CD1c-positive myeloid dendritic cell (primary cell): ENCODE data around the gene ADAMTSL2.

Experiments used
- DNase-seq: peaks from one replicate; pipeline ENCODE4 v3.0.0-alpha.2; 2016; ENCODE audit errors: extremely low spot score

Gene ADAMTSL2

GRCh38 chr9:133587466-133587865 is 53.0 kb downstream of the ADAMTSL2 start:
- DNase-seq = no peak

GRCh38 chr9:133589454-133590227 is 55.1 kb downstream of the ADAMTSL2 start:
- DNase-seq = peak; percentile 10

GRCh38 chr9:133590231-133590855 is 55.8 kb downstream of the ADAMTSL2 start:
- DNase-seq = no peak

- DNase-seq = no peak
Measured at GRCh38 chr9:133591116-133591910, 56.8 kb downstream of the ADAMTSL2 start.

- DNase-seq = no peak
Measured at GRCh38 chr9:133591985-133592384, 57.5 kb downstream of the ADAMTSL2 start.

GRCh38 chr9:133592731-133593409 is 58.4 kb downstream of the ADAMTSL2 start:
- no peak for DNase-seq

GRCh38 chr9:133593587-133594253 is 59.2 kb downstream of the ADAMTSL2 start:
- no peak for DNase-seq

GRCh38 chr9:133594310-133594709 is 59.8 kb downstream of the ADAMTSL2 start:
- DNase-seq = no peak

GRCh38 chr9:133595910-133596309 is 61.4 kb downstream of the ADAMTSL2 start:
- no peak for DNase-seq

GRCh38 chr9:133597316-133597957 is 62.9 kb downstream of the ADAMTSL2 start:
- DNase-seq = no peak

GRCh38 chr9:133598978-133599377 is 64.5 kb downstream of the ADAMTSL2 start:
- no peak for DNase-seq

GRCh38 chr9:133599470-133600173 is 65.1 kb downstream of the ADAMTSL2 start:
- DNase-seq = no peak

GRCh38 chr9:133600739-133601138 is 66.2 kb downstream of the ADAMTSL2 start:
- no peak for DNase-seq

GRCh38 chr9:133601746-133602145 is 67.2 kb downstream of the ADAMTSL2 start:
- no peak for DNase-seq

GRCh38 chr9:133602277-133602676 is 67.8 kb downstream of the ADAMTSL2 start:
- DNase-seq = no peak

GRCh38 chr9:133603135-133603927 is 68.8 kb downstream of the ADAMTSL2 start:
- DNase-seq = no peak

GRCh38 chr9:133604214-133604613 is 69.7 kb downstream of the ADAMTSL2 start:
- no peak for DNase-seq

GRCh38 chr9:133604856-133605255 is 70.4 kb downstream of the ADAMTSL2 start:
- DNase-seq = no peak

- no peak for DNase-seq
Measured at GRCh38 chr9:133605446-133605845, 70.9 kb downstream of the ADAMTSL2 start.
